CD8-positive, alpha-beta memory T cell (primary cell): ENCODE data around the gene PRODH2. TPM values are rescaled to one million over a fixed set of nuclear protein-coding genes. Genes with fewer than 3 reads are reported as not detected.
A peak's percentile ranks its signal among the peaks of the same experiment; 100 is the strongest.

Experiments
- CTCF ChIA-PET: fragments of 350-600 bp; sonication (Branson Sonifier 250); formaldehyde crosslinking; loops from one replicate; lab custom pipeline; 2021; ENCODE audit warnings: antibody characterized with exemption; lab: Charles Lee
- POLR2A ChIA-PET: fragments of 350-600 bp; sonication (Branson Sonifier 250); formaldehyde crosslinking; loops from one replicate; lab custom pipeline; 2021; ENCODE audit warnings: antibody characterized with exemption; lab: Charles Lee
- DNase-seq, 5 donors: peaks; one replicate each; pipeline versions ENCODE4 v3.0.0 to v3.0.0-alpha.2; 2020 to 2022; ENCODE audit warnings: mixed read lengths in 1 of 5
- H3K27ac ChIP-seq: one replicate; pipeline ENCODE4 v1.7.0; 2013; ENCODE audit warnings: low read depth, mild to moderate bottlenecking, low read length, moderate library complexity
- H3K27me3 ChIP-seq: 2 replicates; pipeline ENCODE4 v1.7.0; 2013; ENCODE audit warnings: low read length, mild to moderate bottlenecking; ENCODE audit not compliant: insufficient read depth, poor library complexity, severe bottlenecking
- H3K36me3 ChIP-seq: 2 replicates; pipeline ENCODE4 v1.7.0; 2013; ENCODE audit warnings: mild to moderate bottlenecking, low read length, moderate library complexity; ENCODE audit not compliant: insufficient read depth
- H3K4me1 ChIP-seq: 2 replicates; pipeline ENCODE4 v1.7.0; 2013; ENCODE audit warnings: mild to moderate bottlenecking, low read length, moderate library complexity; ENCODE audit not compliant: insufficient read depth
- H3K4me3 ChIP-seq: 2 replicates; pipeline ENCODE4 v1.7.0; 2013; ENCODE audit warnings: mild to moderate bottlenecking, low read length
- H3K9me3 ChIP-seq: 2 replicates; pipeline ENCODE4 v1.7.0; 2013; ENCODE audit warnings: mild to moderate bottlenecking, low read length
- H3K27ac Mint-ChIP-seq, 8 donors: one replicate each; pipeline ENCODE4 v1.8.0; 2020 to 2021; ENCODE audit warnings: mixed read lengths in 8 of 8, mild to moderate bottlenecking in 6 of 8, inconsistent platforms in 3 of 8, moderate library complexity in 3 of 8
- H3K27me3 Mint-ChIP-seq, 2 donors: one replicate each; pipeline ENCODE4 v1.8.0; 2020 to 2021; ENCODE audit warnings: mixed read lengths in 2 of 2, mild to moderate bottlenecking in 1 of 2, moderate library complexity in 1 of 2
- H3K36me3 Mint-ChIP-seq, 3 donors: one replicate each; pipeline ENCODE4 v1.8.0; 2020 to 2021; ENCODE audit warnings: mixed read lengths in 3 of 3, inconsistent platforms in 1 of 3, mild to moderate bottlenecking in 1 of 3
- H3K4me1 Mint-ChIP-seq, 3 donors: one replicate each; pipeline ENCODE4 v1.8.0; 2020 to 2021; ENCODE audit warnings: mixed read lengths in 3 of 3, inconsistent platforms in 1 of 3, mild to moderate bottlenecking in 1 of 3
- H3K4me3 Mint-ChIP-seq, 7 donors: one replicate each; pipeline ENCODE4 v1.8.0; 2020 to 2021; ENCODE audit warnings: mixed read lengths in 7 of 7, mild to moderate bottlenecking in 6 of 7, moderate library complexity in 4 of 7, inconsistent platforms in 2 of 7
- H3K9me3 Mint-ChIP-seq, 5 donors: one replicate each; pipeline ENCODE4 v1.8.0; 2020 to 2022; ENCODE audit warnings: mixed read lengths in 5 of 5, mild to moderate bottlenecking in 3 of 5, moderate library complexity in 2 of 5, inconsistent platforms in 1 of 5
- polyA plus RNA-seq: library from polyadenylated mRNA; unstranded; fragments of 300-500 nt; fragmentation: Illumina TruSeq; gene quantifications from one replicate; pipeline ENCODE4 v1.2.3, GENCODE V29; 2021
- total RNA-seq, 2 experiments: library from RNA; stranded (reverse); gene quantifications; one replicate each; pipeline ENCODE4 v1.2.3, GENCODE V29; 2021

Gene PRODH2
- total and polyA plus RNA-seq, 3 experiments from 2014 or later, result not detected

- no peaks in the 10 kb centered on the region for H3K9me3 Mint-ChIP-seq
- no peaks in the 10 kb centered on the region for H3K36me3 Mint-ChIP-seq
- no peak overlapping the region for H3K27ac Mint-ChIP-seq
- DNase-seq, result no peak
- peaks cover 32 to 47% of the 10 kb centered on the region in 2 donors for H3K27me3 Mint-ChIP-seq
- no peaks in the 10 kb centered on the region for H3K4me1 ChIP-seq
- H3K4me3 Mint-ChIP-seq, result no peak overlapping the region
- peaks cover 16% of the 10 kb centered on the region for H3K27me3 ChIP-seq
- H3K36me3 ChIP-seq, result no peaks in the 10 kb centered on the region
- peaks cover 8 to 13% (median 12%) of the 10 kb centered on the region in 3 donors for H3K4me1 Mint-ChIP-seq
- H3K27ac ChIP-seq, result no peak overlapping the region
- ChIA-PET CTCF (no interaction called here), POLR2A (interaction anchor here (0.6 kb wide), 1 partner anchor 40 kb away, joined by 6 read pairs; the partner anchor contains the start of gene PRODH2)
- no peak overlapping the region for H3K4me3 ChIP-seq
- no peaks in the 10 kb centered on the region for H3K9me3 ChIP-seq
Observed at GRCh38 chr19:35853038-35853756, 40.6 kb upstream of the PRODH2 start.

- POLR2A ChIA-PET, result no interaction called here
- H3K4me3 Mint-ChIP-seq, result peak within 1 kb of the TSS in 1 of 7 donors; percentile 15
Observed at GRCh38 chr19:35852029-35852780, 39.6 kb upstream of the PRODH2 start, which contains the start of gene NPHS1. TSS of gene NPHS1 (minus strand) at chr19:35852504. CDS start at chr19:35851837, 667 bp downstream.

GRCh38 chr19:35851213-35852028, 38.8 kb upstream of the PRODH2 start:
- H3K27me3 Mint-ChIP-seq, result peaks cover 37 to 55% of the 10 kb centered on the region in 2 donors
- H3K4me1 Mint-ChIP-seq, result peaks cover 4 to 8% (median 5%) of the 10 kb centered on the region in 3 donors
- H3K27ac ChIP-seq, result no peak overlapping the region
- H3K27ac Mint-ChIP-seq, result peak overlapping the region in 2 of 8 donors; percentile 47 to 54
- DNase-seq, result peak in 1 of 5 donors; percentile 37
- no peak overlapping the region for H3K4me3 Mint-ChIP-seq
- H3K36me3 ChIP-seq, result no peaks in the 10 kb centered on the region
- ChIA-PET POLR2A (no interaction called here), CTCF (no interaction called here)
- no peaks in the 10 kb centered on the region for H3K4me1 ChIP-seq
- H3K36me3 Mint-ChIP-seq, result no peaks in the 10 kb centered on the region
- peaks cover 19% of the 10 kb centered on the region for H3K27me3 ChIP-seq
- no peak overlapping the region for H3K4me3 ChIP-seq
- no peaks in the 10 kb centered on the region for H3K9me3 ChIP-seq
- H3K9me3 Mint-ChIP-seq, result no peaks in the 10 kb centered on the region

More at GRCh38 chr19:35852029-35852780, 39.6 kb upstream of the PRODH2 start, which contains the start of gene NPHS1:
- no peaks in the 10 kb centered on the region for H3K36me3 Mint-ChIP-seq
- Histone ChIP-seq H3K4me3 (no peak within 1 kb of the TSS), H3K4me1 (no peaks in the 10 kb centered on the region), H3K27me3 (peaks cover 18% of the 10 kb centered on the region), H3K9me3 (no peaks in the 10 kb centered on the region), H3K36me3 (no peaks in the 10 kb centered on the region), H3K27ac (no peak within 1 kb of the TSS)
- CTCF ChIA-PET, result no interaction called here
- DNase-seq, result no peak
- H3K27me3 Mint-ChIP-seq, result peaks cover 32 to 50% of the 10 kb centered on the region in 2 donors
- H3K27ac Mint-ChIP-seq, result peak within 1 kb of the TSS in 2 of 8 donors; percentile 47 to 54
- no peaks in the 10 kb centered on the region for H3K9me3 Mint-ChIP-seq
- H3K4me1 Mint-ChIP-seq, result peaks cover 3 to 9% (median 5%) of the 10 kb centered on the region in 3 donors

- Histone ChIP-seq H3K27ac (no peak overlapping the region), H3K9me3 (no peaks in the 10 kb centered on the region), H3K4me3 (no peak overlapping the region), H3K27me3 (peaks cover 25% of the 10 kb centered on the region), H3K36me3 (no peaks in the 10 kb centered on the region), H3K4me1 (no peaks in the 10 kb centered on the region)
- no peak overlapping the region for H3K27ac Mint-ChIP-seq
- H3K4me3 Mint-ChIP-seq, result no peak overlapping the region
- H3K4me1 Mint-ChIP-seq, result peaks cover 16 to 27% (median 21%) of the 10 kb centered on the region in 3 donors
- DNase-seq, result no peak
- peaks cover 0 to 3% (median 2%) of the 10 kb centered on the region in 3 donors for H3K36me3 Mint-ChIP-seq
- H3K9me3 Mint-ChIP-seq, result peaks cover 0 to 3% (median 2%) of the 10 kb centered on the region in 5 donors
- H3K27me3 Mint-ChIP-seq, result peaks cover 37 to 59% of the 10 kb centered on the region in 2 donors
- ChIA-PET POLR2A (interaction anchor here (0.7 kb wide), 1 partner anchor 386 kb away, joined by 3 read pairs; no protein-coding TSS in a partner anchor), CTCF (no interaction called here)
Observed at GRCh38 chr19:35848919-35849505, 36.4 kb upstream of the PRODH2 start.

GRCh38 chr19:35848486-35848885, 35.8 kb upstream of the PRODH2 start:
- no peak for DNase-seq
- no peak overlapping the region for H3K4me3 Mint-ChIP-seq
- CTCF ChIA-PET, result no interaction called here
- peaks cover 40 to 63% of the 10 kb centered on the region in 2 donors for H3K27me3 Mint-ChIP-seq
- no peaks in the 10 kb centered on the region for H3K4me1 ChIP-seq
- peaks cover 16 to 27% (median 21%) of the 10 kb centered on the region in 3 donors for H3K4me1 Mint-ChIP-seq
- peaks cover 0 to 3% (median 2%) of the 10 kb centered on the region in 5 donors for H3K9me3 Mint-ChIP-seq
- no peak overlapping the region for H3K4me3 ChIP-seq
- peak overlapping the region in 1 of 8 donors; percentile 33 for H3K27ac Mint-ChIP-seq
- H3K27me3 ChIP-seq, result peaks cover 30% of the 10 kb centered on the region
- peaks cover 0 to 3% (median 2%) of the 10 kb centered on the region in 3 donors for H3K36me3 Mint-ChIP-seq
- no peaks in the 10 kb centered on the region for H3K36me3 ChIP-seq
- no peaks in the 10 kb centered on the region for H3K9me3 ChIP-seq
- no peak overlapping the region for H3K27ac ChIP-seq
- POLR2A ChIA-PET, result interaction anchor here (0.7 kb wide), 1 partner anchor 386 kb away, joined by 3 read pairs; no protein-coding TSS in a partner anchor

GRCh38 chr19:35847911-35848310, 35.3 kb upstream of the PRODH2 start:
- POLR2A ChIA-PET, result no interaction called here
- no peak overlapping the region for H3K27ac ChIP-seq
- H3K4me3 Mint-ChIP-seq, result no peak overlapping the region
- no peaks in the 10 kb centered on the region for H3K36me3 ChIP-seq
- CTCF ChIA-PET, result no interaction called here
- no peaks in the 10 kb centered on the region for H3K4me1 ChIP-seq
- peaks cover 43 to 63% of the 10 kb centered on the region in 2 donors for H3K27me3 Mint-ChIP-seq
- H3K9me3 Mint-ChIP-seq, result peaks cover 0 to 3% (median 2%) of the 10 kb centered on the region in 5 donors
- peaks cover 0 to 3% (median 2%) of the 10 kb centered on the region in 3 donors for H3K36me3 Mint-ChIP-seq
- H3K4me3 ChIP-seq, result no peak overlapping the region
- no peaks in the 10 kb centered on the region for H3K9me3 ChIP-seq
- peaks cover 32% of the 10 kb centered on the region for H3K27me3 ChIP-seq
- H3K4me1 Mint-ChIP-seq, result peaks cover 16 to 27% (median 21%) of the 10 kb centered on the region in 3 donors
- H3K27ac Mint-ChIP-seq, result no peak overlapping the region
- DNase-seq, result no peak

- no peaks in the 10 kb centered on the region for H3K36me3 ChIP-seq
- H3K27me3 Mint-ChIP-seq, result peaks cover 52 to 60% of the 10 kb centered on the region in 2 donors
- no peak overlapping the region for H3K27ac ChIP-seq
- H3K4me1 Mint-ChIP-seq, result peaks cover 16 to 27% (median 21%) of the 10 kb centered on the region in 3 donors
- peak overlapping the region in 1 of 8 donors; percentile 44 for H3K27ac Mint-ChIP-seq
- no peaks in the 10 kb centered on the region for H3K9me3 ChIP-seq
- H3K36me3 Mint-ChIP-seq, result peaks cover 0 to 6% (median 3%) of the 10 kb centered on the region in 3 donors
- CTCF ChIA-PET, result no interaction called here
- H3K9me3 Mint-ChIP-seq, result peaks cover 0 to 9% (median 3%) of the 10 kb centered on the region in 5 donors
- POLR2A ChIA-PET, result no interaction called here
- peaks cover 32% of the 10 kb centered on the region for H3K27me3 ChIP-seq
- no peak overlapping the region for H3K4me3 ChIP-seq
- H3K4me1 ChIP-seq, result no peaks in the 10 kb centered on the region
- no peak for DNase-seq
- peak overlapping the region in 5 of 7 donors; percentile 47 to 63 (median 54) for H3K4me3 Mint-ChIP-seq
Observed at GRCh38 chr19:35846038-35846668, 33.5 kb upstream of the PRODH2 start.
